Activated CD4-positive, alpha-beta T cell treated with anti-CD3 and anti-CD28 coated beads, Interleukin-10, Interleukin-2, amounts not matched to agents 100 ng/mL and 50 ng/mL, durations not matched to agents 16 hours and 8 hours (primary cell): ENCODE data around the gene TRUB1.
"Not testable (repeated sequence)": the region's sequence is repeated elsewhere in the genome, so short reads cannot be mapped to it uniquely, and the experiment has no call there.

Experiments used
- DNase-seq: peaks from one replicate; pipeline ENCODE4 v3.0.0-alpha.2; 2020

The TRUB1 gene

GRCh38 chr10:114937962-114938855, at the start of gene TRUB1:
Gene TRUB1 (plus strand): TSS chr10:114938195. CDS start chr10:114938254, 59 bp downstream.
- DNase-seq: peak; percentile 94

- no peak for DNase-seq
Measured at GRCh38 chr10:114893251-114893650, 44.7 kb upstream of the TRUB1 start.

- DNase-seq: no peak
Measured at GRCh38 chr10:114894911-114895310, 43.1 kb upstream of the TRUB1 start.

GRCh38 chr10:114897011-114897410, 41.0 kb upstream of the TRUB1 start:
- DNase-seq: not testable (repeated sequence)

- no peak for DNase-seq
Measured at GRCh38 chr10:114897593-114897992, 40.4 kb upstream of the TRUB1 start.

GRCh38 chr10:114899982-114900381, 38.0 kb upstream of the TRUB1 start:
- no peak for DNase-seq

GRCh38 chr10:114900658-114901057, 37.3 kb upstream of the TRUB1 start:
- DNase-seq: no peak

- DNase-seq: no peak
Measured at GRCh38 chr10:114902151-114902550, 35.8 kb upstream of the TRUB1 start.

GRCh38 chr10:114905450-114905849, 32.5 kb upstream of the TRUB1 start:
- DNase-seq: no peak

GRCh38 chr10:114906981-114907380, 31.0 kb upstream of the TRUB1 start:
- no peak for DNase-seq

- DNase-seq: no peak
Measured at GRCh38 chr10:114908896-114909295, 29.1 kb upstream of the TRUB1 start.

GRCh38 chr10:114911052-114911711, 26.8 kb upstream of the TRUB1 start:
- peak; percentile 76 for DNase-seq

- peak; percentile 39 for DNase-seq
Measured at GRCh38 chr10:114911801-114912469, 26.1 kb upstream of the TRUB1 start.

- no peak for DNase-seq
Measured at GRCh38 chr10:114912470-114912859, 25.5 kb upstream of the TRUB1 start.

GRCh38 chr10:114914560-114914959, 23.4 kb upstream of the TRUB1 start:
- peak; percentile 60 for DNase-seq

GRCh38 chr10:114915294-114915693, 22.7 kb upstream of the TRUB1 start:
- DNase-seq: no peak

GRCh38 chr10:114916653-114917052, 21.3 kb upstream of the TRUB1 start:
- DNase-seq: no peak

GRCh38 chr10:114917459-114917858, 20.5 kb upstream of the TRUB1 start:
- no peak for DNase-seq

- DNase-seq: no peak
Measured at GRCh38 chr10:114917927-114918672, 19.9 kb upstream of the TRUB1 start.

- no peak for DNase-seq
Measured at GRCh38 chr10:114920459-114920858, 17.5 kb upstream of the TRUB1 start.

- DNase-seq: no peak
Measured at GRCh38 chr10:114922003-114922402, 16.0 kb upstream of the TRUB1 start.

- DNase-seq: no peak
Measured at GRCh38 chr10:114923551-114923950, 14.4 kb upstream of the TRUB1 start.
